GM12872 (cell line): ENCODE data around the gene MRPS31.

ENCODE experiments used
- TF ChIP-seq, protein P1 (sequence below): IDR thresholded peaks from 3 replicates; pipeline ENCODE4 v1.5.1; 2011; ENCODE audit warnings: low read depth, mild to moderate bottlenecking, low read length, moderate library complexity; ENCODE audit not compliant: insufficient read depth

Gene MRPS31

DNA sequence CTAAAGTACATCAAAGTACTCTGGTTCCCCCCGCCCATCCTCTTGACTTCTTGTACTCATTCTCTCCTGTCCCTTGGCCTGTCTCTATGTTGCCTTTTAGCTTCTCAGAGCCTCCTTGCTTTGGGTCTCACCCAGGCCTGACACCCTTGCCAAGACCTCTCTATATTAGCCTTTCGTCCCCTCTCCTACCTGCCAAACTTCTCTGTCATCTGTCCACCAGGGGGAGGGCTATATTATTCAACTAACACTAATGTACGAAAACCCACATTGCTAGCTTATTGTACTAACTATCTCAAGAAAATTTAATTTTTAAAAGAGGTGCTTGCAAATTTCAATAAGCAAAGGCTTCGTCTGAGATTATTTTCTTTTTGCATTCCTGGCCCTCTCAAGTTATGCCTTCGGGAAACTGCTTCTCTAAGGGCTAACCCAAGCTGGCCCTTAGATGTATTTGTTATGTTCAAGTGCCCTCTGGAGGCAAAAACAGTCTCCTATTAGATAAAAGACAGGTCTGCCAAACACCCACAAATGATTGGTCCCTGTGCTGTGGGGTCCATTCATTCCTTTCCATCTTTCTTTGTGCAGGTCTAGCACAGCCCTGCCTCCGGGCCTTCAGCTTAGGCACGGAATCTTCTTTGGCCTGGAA, 6.3 kb upstream of the MRPS31 start:
- TF ChIP-seq, protein P1, sequence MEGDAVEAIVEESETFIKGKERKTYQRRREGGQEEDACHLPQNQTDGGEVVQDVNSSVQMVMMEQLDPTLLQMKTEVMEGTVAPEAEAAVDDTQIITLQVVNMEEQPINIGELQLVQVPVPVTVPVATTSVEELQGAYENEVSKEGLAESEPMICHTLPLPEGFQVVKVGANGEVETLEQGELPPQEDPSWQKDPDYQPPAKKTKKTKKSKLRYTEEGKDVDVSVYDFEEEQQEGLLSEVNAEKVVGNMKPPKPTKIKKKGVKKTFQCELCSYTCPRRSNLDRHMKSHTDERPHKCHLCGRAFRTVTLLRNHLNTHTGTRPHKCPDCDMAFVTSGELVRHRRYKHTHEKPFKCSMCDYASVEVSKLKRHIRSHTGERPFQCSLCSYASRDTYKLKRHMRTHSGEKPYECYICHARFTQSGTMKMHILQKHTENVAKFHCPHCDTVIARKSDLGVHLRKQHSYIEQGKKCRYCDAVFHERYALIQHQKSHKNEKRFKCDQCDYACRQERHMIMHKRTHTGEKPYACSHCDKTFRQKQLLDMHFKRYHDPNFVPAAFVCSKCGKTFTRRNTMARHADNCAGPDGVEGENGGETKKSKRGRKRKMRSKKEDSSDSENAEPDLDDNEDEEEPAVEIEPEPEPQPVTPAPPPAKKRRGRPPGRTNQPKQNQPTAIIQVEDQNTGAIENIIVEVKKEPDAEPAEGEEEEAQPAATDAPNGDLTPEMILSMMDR = peak; percentile 56

DNA sequence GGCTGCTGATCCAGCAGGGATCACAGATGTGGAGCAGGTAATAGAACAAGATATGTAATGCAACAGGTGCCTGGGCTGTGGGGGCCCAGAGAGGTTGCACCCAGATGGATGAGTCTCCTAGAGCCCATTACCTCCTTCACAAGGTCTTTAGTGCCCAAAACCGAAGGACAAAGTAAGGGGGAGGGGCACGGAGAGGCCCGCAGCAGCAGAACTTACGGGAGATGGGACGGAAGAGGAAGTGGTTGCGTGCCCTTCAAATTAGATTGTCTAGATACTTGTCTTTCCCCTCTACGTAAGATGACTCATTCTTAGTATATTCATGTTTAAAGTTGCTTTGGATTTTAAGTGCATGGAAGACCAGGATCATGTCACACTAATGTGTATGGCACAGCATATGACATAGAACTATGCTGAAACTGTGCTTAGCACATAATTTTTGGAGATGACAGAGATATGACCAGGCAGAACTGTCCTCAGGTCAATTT, 5.7 kb upstream of the MRPS31 start:
- TF ChIP-seq, protein P1 = no peak

DNA sequence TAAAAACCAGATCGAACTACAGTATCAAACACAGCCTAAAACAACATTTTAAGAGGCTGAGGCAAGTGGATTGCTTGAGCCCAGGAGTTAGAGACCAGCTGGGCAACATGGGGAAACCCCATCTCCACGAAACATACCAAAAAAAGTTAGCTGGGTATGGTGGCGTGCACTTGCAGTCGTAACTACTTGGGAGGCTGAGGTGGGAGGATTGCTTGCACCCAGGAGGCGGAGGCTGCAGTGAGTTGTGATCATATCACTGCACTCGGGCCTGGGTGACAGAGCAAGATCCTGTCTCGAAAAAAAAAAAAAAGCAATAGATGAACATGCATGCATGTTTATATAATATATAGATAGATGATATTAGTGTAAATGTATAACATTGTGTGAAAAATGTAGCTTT, 5.2 kb upstream of the MRPS31 start:
- TF ChIP-seq, protein P1 = no peak

DNA sequence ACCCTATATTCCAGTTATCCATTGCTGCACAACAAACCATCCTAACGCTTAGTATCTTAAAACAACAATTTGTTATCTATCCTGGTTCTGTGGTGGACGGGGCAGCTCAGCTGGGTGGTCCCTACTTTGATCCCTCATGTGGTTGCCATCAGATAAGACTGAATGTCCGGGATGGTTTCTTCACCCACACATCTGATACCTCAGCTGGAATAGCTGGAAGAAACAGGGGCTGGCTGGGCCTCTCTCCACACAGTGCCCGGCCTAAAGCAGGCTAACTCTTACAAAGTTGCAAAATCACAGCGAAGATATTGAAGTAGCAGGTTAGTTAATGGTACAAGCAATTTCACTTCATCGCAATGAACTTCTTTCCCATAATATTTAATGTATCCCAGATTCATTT, 3.7 kb upstream of the MRPS31 start:
- TF ChIP-seq, protein P1 = no peak

DNA sequence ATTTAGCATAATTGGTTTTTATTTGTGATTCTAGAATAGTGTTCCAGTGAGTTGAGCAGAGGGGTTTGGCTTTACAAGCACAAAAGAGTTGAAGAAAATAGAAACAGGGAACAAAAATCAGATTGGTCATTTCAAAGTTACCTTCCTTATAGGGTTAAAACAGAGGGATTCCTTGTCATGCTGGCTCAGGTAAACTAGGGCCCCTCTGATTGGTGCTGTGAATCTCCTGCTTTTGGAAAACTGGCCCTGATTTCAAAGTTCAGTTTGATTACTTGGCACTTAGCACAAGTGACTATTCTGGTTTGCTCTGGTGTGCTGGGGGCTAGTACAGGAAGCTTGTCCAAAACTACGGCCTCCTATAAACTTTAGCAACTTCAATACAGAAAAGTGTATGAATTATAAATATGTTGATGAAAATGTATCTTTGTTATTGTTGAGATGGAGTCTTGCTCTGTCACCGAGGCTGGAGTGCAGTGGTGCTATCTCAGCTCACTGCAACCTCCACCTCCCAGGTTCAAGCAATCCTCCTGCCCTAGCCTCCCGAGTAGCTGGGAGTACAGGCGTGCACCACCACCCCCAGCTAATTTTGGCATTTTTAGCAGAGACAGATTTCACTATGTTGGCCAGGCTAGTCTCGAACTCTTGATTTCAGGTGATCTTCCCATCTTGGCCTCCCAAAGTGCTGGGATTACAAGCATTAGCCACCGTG, 1.9 kb upstream of the MRPS31 start:
- TF ChIP-seq, protein P1 = no peak

DNA sequence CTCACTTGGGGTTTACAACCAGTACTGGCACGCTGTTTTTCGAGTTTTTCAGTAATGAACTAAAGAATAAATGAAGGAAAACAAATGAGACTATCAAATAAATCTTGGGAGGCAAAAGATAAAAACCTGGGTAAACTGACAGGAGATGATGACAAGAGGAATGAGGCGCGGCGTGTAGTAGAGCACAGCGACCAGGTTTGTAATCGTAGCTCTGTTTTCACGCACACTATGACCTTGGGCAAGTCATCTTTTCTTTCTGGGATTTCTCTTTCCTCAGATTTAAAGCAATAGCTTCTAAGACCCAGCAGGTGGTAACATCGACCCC, 419 bp downstream of the MRPS31 start:
- TF ChIP-seq, protein P1 = no peak

DNA sequence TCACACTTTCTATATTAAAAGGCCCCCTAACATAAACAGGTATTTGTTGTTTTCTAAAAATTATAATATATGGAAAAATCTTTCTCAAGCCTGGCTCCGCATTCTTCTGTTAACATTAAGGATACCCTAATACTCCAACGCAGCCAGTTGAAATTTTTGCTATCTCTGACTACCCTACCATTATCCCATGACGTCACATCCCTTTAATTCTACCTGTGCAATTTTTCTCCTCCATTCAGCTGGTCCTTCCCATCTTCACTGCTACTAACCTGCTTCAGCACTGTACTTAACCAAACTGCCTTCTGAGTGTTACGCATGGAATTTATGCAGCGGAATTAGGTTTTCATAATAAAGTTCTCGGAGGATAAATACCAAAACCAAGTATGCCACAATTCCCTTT, 1.0 kb downstream of the MRPS31 start:
- TF ChIP-seq, protein P1 = no peak
